ENCODE results near the gene NFATC1.

NFATC1 gene

DNA sequence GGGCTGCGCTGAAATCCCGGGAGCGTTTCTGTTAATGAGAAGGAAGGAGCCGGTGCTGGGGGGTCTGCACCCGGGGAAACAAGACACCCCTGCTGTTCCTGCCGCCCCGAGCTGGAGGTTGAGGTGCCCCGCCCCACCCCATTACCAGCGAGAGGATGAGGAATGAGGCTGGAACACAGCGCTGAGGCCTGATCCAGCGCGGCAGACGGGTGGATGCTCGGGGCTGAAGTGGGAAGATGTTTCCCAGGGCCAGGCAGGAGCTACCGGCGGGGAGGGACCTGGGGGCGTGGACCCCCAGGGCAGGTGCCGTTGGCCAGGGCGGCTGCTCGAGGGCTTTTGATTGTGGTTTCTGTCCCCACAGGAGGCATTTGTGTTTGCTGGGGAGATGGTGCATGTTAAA, 149.5 kb downstream of the NFATC1 start:
- DNase-seq: no peak

DNA sequence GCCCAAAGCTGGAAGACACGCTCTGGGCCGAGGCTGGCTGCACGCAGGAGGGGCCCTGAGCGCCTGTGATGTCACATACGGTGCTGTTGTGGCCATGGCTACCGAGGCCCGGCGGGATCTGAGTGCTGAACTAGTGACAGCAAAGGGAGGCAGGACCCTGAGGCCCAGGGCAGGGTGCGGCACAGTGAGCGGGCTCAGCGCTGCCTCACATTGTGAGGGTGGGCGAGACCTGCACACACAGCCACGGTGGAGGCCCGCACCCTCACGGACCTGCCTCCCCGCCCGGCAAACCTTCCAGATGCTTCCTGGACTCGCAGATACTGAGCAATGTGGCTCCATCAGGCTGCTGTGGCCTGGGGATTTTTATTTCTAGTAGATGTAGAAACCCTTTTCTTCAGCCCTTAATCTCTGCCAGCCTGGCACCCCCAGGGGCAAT, 150.0 kb downstream of the NFATC1 start:
- no peak for DNase-seq

DNA sequence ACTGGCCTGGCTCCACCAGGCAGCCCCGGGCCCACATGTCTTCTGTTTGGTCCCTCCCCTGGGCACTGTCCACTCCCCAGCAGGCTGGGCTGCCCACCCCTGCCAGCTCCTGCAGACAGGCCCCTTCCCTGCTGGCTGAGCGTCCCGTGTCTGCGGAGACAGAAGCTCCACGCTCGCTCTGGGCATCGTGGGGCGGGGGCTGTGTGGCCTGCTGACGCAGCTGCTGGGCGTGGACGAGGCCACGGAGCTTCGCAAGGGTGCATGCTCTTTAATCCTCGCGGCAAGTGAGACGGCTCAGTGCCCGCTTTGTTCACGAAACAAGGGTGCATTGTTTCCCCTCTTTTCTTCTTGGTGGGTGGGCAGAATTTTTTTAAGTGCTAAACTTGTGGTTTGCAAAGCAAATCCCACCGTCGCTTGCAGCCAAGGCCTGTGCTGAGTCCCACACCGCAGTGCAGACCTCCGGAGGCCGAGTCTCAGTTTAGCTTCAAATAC, 151.1 kb downstream of the NFATC1 start:
- DNase-seq: no peak

DNA sequence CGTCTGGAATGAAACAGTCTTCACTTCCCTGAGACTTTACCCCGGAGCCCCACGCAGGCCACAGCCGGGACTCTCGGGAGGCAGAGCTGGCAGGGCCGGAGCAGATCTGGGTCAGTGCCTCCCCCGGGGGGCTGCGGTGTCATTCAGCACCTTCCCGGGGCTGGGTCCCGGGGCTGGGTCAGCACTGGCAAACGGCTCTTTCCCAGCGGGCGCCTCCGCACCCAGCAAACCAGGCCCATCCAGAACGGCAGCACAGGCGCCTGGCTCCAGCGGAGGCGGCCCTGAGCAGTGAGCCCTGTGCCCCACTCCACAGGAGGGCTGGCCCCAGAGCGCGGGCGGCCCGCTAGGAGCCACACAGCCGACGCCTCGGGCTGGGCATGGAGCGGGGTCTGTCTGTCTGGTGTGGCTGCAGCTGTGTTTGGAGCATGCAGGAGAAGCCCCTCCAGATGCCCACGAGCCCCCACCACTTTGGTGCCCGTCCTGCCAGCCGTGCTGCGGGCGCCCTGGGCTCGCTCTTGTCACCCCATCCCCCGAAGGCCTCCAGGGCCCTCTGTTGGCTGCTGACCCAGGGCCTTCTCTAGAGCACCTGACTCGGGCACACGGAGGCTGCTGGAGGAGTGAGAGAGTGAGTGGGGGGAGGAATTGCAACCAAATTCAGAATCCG, 151.8 kb downstream of the NFATC1 start:
- DNase-seq: no peak

DNA sequence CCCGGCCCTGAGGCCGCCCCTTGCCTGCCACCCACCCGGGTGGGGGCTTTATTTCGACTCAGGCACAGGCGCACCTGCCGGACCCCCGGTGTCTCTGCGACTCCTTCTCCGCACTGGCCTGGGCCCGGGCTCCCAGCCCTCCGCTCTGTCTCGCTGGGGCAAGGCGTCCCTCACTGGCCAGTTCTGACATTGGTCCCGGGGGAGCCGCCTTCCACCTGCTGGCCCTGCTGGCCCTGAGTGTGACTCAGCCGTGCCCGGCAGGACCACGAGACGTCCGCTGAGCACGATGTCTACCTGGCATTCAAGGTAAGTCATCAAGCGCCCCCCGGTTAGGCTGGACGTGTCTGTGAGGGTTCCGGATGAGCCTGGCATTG, 152.3 kb downstream of the NFATC1 start:
- DNase-seq: no peak

DNA sequence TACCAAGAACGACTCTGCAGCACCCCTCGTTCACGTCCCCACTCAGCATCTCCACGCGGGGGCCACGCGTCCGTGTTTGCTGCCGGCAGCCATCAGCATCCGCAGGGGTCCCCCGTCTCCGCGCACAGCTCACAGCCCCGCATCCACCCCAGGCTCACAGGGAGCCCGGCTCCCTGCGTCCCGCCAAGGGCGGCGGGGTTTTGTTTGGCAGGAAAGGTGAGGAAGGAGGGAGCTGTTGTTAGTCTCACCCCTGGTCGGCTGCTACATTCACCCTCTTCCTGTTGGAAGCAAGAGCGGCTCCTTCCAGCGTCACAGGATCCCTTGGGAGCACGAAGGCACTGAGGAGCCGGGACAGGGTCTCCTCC, 152.9 kb downstream of the NFATC1 start:
- DNase-seq: no peak

DNA sequence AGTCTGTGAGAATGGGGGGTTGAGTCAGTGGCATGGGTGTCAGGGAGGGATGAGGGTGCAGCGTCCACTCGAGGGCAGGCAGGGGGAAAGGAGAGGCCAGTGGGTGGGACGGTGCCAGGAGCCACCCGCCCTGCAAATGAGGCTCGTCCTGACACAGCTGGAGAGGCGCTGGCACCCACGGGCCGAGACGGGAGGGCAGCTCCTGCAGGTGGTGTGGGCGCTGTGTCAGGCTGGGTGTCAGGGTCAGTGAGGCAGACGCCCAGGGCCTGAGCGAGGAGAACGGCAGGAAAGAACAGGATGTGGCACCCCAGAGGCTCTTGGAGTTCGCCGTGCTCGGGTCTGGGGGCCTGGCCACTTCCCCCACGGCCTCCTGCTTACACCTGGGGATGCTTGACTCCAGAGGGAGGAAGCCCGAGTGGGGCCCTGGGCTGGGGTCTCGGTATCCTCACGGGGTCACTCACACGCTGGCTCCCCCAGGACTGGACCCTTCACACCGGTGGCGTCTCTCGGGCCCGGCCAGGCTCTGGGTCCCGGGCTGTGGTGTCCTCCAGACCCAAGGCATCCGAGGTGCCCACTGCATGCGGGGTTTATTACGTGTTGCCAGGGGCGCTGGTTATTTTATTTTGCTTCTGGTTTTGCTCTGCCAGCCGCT, 153.4 kb downstream of the NFATC1 start:
- no peak for DNase-seq

DNA sequence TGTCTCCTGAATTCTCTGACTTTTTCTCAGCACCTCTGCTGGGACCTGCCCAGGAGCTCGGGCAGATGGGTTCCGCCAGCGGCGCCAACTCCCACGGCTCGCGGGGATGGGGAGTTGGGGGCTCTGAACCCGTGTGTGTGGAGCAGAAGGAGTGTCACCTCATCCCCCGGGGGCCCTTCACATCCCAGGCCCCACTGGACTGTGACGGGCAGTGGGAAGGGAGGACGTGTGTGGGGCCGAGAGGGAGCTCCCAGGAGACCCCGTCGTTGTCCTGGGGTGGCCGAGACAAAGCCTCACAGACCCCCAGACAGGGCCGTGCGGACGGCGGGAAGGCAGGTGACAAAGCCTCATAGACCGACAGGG, 153.9 kb downstream of the NFATC1 start:
- no peak for DNase-seq

DNA sequence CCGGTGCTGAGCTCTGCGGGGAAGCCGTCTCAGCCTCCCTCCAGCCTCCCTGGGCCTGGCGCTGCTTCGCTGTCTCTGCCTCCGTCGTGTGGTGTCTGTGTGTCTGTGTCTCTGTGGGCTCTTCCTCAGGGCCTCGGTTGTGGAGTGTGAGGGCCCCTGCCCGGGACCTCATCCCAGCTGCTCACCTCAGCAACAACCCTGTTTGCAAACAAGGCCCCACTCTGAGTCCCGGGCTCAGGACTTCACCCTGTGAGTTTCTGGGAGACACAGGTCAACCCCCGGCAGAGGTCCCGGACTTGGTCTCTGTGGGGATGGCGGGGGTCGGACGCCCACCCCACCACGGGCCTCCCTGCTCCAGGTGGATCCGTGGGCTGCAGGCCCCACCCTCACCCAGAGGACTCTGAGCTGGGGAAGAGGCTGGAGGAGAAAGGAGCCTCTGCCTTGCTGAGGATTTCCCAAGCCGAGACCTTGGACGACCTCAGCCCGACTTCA, 156.5 kb downstream of the NFATC1 start:
- DNase-seq: no peak

DNA sequence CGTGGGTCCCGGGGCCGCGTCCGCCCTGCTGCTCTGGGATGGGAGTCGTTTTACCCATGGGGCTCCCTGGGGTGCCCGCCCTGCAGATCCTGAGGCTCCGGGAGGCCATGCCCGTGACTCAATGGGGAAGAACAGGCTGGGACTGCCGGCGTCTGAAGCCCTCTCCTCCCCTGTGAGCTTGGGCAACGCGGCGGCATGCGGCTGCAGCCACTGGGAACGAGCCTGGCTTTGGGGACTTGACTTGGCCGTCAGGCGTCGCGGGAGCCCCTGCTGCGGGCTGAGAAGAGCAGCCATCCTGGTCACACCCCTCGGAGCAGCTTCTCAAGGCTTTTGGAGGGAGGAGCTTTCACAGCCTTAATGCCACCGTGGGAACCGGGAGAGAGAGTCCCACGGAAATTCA, 157.0 kb downstream of the NFATC1 start:
- DNase-seq: no peak

DNA sequence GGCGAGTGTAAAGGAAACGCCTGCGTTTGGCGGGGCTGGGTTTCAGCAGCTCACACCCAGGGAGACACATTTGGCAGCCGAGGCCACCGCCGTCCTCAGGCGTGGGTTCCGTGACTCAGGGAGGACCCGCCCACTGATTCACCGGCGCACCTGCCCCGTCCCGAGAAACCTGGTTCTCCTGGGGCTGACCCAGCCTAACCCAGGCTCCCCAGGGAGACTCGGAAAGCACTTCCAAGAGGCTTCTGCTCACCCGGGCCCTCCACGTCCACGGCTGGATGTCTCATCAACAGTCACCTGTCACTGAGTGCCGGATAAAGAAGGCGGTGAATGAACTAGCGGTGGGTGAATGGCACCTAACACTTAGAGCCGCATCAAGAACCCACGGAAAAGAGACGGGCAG, 157.4 kb downstream of the NFATC1 start:
- no peak for DNase-seq

DNA sequence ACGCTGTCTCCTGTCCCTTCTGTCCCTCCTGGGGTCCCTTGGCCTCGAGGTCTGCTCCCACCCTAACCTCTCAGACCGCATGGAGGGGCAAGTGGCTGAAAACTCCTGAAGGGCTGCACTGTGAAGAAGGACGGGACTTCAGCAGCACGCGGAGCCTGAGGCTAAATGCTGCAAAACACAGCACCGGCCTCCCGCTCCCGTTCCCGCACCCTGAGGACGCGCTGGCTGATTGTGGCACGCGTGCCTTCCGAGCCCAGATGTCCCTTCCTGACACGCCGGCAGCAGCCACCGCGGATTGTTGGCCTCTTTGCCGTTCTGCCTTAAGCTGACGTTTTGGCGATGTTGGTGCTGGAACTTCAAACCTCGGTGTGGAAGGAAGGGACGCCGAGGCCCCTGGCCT, 158.0 kb downstream of the NFATC1 start:
- no peak for DNase-seq

DNA sequence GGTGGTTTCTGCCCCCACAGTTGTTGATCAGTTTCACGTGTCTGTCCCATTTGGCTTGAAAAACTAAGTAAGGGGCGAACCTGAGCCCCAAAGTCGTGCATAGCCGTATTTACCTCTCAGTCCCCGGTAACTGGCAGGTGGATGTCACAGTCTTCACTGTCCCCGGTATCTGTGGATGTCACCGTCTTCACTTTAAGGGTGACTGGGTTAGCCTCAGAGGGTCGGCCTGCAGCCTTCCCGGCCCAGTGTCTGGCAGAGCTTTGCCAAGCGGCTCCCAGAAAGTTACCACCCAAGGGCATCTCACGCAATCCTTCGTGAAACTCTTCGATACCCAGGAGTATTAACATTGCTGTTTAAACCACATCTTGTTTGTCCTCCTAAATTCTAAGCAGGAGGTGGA, 158.6 kb downstream of the NFATC1 start:
- no peak for DNase-seq

DNA sequence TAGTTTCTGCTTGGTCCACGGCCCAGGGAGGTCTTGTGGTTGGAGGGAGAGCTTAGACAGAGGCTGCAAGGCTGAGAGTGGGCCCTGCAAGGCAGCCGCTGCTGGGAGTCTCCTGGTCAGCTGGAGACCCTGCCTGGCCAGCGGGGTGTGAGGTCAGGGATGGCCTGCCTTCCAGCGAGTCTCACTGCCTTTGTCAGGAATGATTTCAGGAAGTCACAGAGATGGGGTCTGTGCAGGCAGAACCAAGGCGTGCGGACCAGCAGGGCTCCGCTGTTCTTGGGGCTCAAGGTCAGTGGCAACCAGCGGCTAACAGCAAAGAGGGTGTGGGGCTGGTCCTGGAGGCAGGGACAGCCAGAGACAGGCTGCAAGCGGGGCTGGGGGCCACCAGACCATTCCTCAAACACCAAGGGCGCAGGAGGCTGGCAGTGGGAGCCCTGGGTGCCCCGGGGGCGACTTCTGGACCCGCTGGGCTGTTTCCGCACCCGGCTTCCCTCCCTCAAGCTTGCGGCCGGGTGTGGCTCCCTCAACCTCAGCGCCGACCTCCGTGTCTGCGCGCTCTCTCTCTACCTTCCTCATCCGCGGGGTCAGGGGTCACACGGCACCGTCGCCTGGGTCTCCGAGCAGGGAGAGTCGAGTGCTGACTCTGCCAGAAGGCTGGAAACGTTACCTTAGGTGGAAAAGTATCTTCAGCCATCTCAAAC, 159.4 kb downstream of the NFATC1 start:
- no peak for DNase-seq

DNA sequence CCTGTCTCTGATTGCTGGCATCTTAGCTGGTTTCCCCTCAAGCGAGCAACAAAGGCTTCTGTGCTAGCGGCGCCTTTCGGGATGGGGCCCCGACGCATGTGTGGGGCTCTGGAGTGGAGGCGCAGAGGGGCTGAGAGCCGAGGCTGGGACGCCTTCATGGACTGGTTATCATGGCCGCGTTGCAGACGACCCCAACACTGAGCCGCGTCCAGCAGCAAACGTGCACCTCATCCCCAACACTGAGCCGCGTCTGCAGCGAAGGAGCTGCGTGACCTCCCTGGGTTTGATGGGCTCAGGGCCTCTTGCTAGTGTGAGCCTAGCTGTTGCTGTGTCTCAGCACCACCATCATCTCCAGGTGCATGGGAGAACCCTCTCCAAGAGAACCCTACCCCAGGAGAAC, 160.2 kb downstream of the NFATC1 start:
- DNase-seq: no peak

DNA sequence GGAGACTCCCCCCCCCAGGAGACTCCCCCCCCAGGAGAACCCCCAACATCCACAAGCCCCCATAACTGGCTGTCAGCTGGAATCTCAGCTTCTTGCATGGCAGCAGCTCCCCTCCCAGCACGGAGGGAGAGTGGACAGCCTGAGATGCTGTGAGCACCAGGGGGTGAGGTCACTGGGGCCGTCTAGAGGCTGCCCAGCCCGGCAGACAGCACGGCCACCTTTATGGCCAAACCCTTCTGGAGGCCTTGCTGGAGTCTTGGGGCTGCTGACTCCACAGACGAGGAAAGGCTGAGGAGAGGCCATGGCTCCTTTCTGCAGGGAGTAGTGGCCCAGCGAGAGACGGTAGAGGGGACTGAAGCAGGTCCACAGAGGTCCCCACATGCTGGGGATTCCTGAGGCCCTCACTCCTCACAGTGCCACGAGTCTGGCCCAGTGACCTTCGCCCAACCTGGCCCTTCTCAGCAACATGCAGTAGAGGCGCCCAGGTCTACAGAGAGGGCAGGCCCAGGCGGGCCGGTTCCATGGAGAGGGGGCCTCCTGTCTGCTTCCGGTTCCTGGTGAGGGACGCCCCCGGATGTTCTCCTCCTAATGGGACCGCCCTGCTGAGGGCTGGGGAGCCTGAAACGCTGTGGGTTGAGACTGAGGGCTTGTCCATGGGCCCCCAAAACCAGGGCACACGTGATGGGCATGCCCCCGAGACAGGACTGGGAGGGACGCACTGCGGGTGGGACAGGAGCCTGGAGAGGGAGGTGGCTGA, 161.3 kb downstream of the NFATC1 start:
- no peak for DNase-seq

DNA sequence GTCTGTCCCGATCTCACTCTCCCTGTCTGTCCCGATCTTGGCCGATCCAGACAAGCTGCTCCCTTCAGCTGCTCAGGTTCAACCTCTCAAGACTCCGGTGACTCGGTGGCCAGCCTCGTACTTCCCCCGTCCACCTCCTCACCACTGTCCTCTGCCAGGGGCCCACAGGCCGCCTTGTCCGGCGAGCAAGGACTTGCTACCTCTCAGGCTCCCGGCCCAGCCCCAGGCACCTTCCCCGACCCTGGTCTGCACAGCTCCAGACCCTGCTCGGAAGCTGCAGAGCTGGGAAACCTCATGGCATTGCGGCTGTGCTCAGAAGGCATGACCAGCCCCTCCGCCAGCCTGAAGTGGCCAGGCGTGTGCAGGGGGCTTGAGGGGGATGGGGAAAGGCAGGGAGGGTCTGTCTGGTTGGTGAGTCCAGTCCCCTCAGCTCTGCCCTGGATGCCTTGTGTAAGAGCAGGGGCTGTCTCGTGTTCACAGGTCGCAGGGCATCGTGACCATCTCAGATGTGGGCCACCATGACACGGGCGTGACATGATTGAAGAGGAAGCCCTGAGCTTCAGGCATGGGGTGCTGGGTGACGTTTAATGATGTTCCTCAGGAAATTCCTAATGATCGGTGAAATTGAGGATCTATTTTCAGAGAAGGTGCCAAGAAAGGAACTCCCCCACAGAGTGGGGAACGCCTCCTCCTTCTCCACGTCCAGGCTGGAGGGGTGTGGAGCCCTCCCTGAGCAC, 162.6 kb downstream of the NFATC1 start:
- no peak for DNase-seq

DNA sequence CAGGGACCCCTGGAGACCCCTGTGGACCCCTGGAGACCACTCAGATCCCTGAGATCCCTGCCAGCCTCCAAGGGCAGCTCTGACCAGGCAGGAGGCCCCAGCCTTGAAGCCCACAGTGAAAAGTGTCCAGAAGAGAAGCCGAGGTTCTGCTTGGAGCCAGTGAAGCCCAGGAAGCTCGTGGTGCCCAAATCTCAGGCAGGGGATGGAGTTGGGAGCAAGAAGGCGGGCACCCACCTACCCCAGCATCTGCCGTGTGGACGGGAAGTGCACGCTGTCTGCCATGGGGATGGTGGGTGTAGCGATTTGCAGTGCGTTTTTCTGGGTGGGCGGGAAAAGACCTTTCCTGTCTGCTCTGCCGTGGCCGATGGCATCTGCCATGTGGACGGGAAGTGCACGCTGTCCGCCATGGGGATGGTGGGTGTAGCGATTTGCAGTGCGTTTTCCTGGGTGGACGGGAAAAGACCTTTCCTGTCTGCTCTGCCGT, 163.2 kb downstream of the NFATC1 start:
- no peak for DNase-seq

DNA sequence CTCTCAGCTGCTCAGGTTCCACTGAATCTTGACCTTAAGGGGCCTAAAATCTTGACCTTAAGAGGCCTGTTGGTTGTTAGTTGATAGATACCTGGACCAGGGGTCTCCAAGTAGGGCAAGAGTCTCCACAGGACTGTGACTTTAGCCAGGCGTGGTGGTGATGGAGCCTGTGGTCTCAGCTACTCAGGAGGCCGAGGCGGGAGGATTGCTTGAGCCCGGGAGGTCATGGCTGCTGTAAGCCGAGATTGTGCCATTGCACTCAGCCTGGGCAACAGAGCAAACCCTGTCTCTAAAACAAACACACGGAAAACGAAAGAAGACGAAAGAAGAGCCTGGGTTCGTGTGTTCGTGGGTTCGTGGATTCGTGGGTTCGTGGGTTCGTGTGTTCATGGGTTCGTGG, 163.7 kb downstream of the NFATC1 start:
- DNase-seq: no peak

DNA sequence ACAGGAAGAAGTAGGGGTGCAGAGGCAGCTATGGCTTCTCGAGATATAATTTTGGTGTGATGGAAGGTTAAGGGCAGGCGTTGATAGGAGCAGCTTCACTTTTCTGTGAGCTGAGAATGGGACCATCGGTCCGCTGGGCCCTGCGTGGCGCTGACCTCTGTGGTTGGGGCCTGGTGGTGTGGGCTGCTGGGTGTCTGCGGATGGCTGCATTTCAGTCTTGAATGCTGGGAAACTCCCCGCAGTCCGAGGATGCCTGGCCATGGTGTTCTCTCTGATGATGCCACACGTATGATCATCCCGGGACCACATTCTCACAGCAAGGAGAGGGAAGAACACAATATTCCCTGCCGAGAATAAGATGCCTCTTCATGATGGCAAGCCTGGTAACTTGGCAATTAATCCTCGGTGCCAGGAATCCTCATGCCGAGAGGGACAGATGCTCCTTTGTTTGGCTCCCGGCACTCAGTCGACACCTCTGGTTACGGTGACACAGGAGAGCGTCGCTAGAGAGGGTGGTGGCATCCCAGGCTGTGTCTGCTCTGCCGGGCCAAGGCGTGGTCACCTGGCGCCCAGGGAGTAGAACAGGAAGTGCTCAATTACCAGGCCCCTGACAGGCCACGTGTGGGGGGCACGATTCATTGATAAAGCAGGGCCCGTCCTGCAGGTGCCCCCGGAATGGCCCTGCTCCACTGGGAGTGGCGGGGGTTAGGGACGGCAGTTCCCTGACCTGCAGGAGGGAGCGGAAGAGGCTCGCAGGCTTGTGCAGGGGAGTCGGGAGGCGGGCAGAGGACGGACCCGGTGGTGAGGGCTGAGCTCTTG, 164.5 kb downstream of the NFATC1 start:
- no peak for DNase-seq

DNA sequence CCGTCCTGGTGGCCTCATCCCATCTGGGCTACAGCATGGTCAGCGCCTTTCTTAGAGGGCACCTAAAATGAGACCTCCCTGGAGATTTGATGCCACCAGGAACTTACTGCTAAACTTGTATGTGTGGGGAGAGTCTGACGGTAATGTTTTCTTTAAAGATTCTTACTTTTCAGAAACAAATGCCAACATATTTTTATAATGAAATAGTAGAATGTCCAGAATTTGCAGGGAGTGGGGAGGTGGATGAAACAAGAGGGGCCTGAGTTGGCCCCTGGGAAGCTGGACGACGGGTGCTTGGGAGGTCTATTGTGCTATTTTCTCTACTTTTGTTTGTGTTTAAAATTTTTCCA, 165.1 kb downstream of the NFATC1 start:
- DNase-seq: no peak

DNA sequence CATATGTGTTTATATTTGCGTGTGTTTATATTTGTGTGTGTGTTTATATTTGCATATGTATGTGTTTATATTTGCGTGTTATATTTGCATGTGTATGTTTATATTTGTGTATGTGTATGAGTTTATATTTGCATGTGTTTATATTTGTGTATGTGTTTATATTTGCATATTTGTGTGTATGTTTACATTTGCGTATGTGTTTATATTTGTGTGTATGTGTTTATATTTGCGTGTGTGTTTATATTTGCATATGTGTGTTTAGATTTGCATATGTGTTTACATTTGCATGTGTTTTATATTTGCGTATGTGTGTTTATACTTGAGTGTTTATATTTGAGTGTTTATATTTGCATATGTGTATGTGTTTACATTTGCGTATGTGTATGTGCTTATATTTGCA, 168.2 kb downstream of the NFATC1 start:
- DNase-seq: no peak

All from GF-D8 (cell line).